Nephron progenitor cell (in vitro differentiated cells): Measurements from ENCODE around the gene ARPC2.

Source experiments
- DNase-seq: peaks from one replicate; pipeline ENCODE4 v3.0.0; 2021
- H3K27ac Mint-ChIP-seq: 2 replicates; pipeline ENCODE4 v1.8.0; 2021; ENCODE audit warnings: mild to moderate bottlenecking, moderate library complexity, mixed read lengths
- H3K27me3 Mint-ChIP-seq: 2 replicates; pipeline ENCODE4 v1.8.0; 2021; ENCODE audit warnings: mild to moderate bottlenecking, low read depth, mixed read lengths; ENCODE audit not compliant: poor library complexity
- H3K36me3 Mint-ChIP-seq: 2 replicates; pipeline ENCODE4 v1.8.0; 2021; ENCODE audit warnings: low read depth, mixed read lengths
- H3K4me1 Mint-ChIP-seq: 2 replicates; pipeline ENCODE4 v1.8.0; 2021; ENCODE audit warnings: mixed read lengths
- H3K4me3 Mint-ChIP-seq: 2 replicates; pipeline ENCODE4 v1.8.0; 2021; ENCODE audit warnings: mild to moderate bottlenecking, moderate library complexity, mixed read lengths
- H3K9me3 Mint-ChIP-seq: 2 replicates; pipeline ENCODE4 v1.8.0; 2021; ENCODE audit warnings: mild to moderate bottlenecking, moderate library complexity, mixed read lengths
- CTCF ChIP-seq: fragments of 200-600 bp; sonication (generic); IDR thresholded peaks from 2 replicates; pipeline ENCODE4 v1.5.0; 2021; ENCODE audit warnings: antibody characterized with exemption

Gene ARPC2

DNA sequence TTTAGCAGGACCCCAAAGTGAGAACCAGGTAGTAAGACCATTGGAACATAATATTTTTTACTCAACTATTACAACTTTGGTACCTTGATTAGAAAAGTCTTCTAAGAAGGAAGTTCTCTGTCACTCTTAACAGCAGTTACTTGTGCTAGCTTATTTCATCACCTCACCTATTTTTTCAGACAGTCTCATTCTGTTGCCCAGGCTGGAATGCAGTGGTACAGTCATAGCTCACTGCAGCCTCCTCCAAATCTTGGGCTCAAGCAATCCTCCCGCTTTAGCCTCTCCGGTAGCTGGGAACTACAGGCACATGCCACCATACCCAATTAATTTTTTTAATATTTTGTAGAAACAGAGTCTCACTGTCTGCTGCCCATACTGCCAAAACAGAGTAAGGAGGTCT, 18.0 kb downstream of the ARPC2 start:
- H3K27ac Mint-ChIP-seq = peak overlapping the region; percentile 61
- H3K9me3 Mint-ChIP-seq = no peaks in the 10 kb centered on the region
- TF ChIP-seq CTCF = no peak
- no peaks in the 10 kb centered on the region for H3K27me3 Mint-ChIP-seq
- no peak for DNase-seq
- no peak overlapping the region for H3K4me3 Mint-ChIP-seq
- H3K4me1 Mint-ChIP-seq = no peaks in the 10 kb centered on the region
- peaks cover 73% of the 10 kb centered on the region for H3K36me3 Mint-ChIP-seq

- Mint-ChIP-seq H3K36me3 (peaks cover 71% of the 10 kb centered on the region), H3K27me3 (no peaks in the 10 kb centered on the region), H3K4me1 (no peaks in the 10 kb centered on the region), H3K4me3 (no peak overlapping the region), H3K27ac (no peak overlapping the region), H3K9me3 (no peaks in the 10 kb centered on the region)
- DNase-seq = no peak
- no peak for TF ChIP-seq CTCF
These were observed 19.8 kb downstream of the ARPC2 start for GRCh38 chr2:218236829-218237228.

- Mint-ChIP-seq H3K4me1 (no peaks in the 10 kb centered on the region), H3K4me3 (no peak overlapping the region), H3K9me3 (no peaks in the 10 kb centered on the region), H3K27ac (no peak overlapping the region), H3K27me3 (no peaks in the 10 kb centered on the region), H3K36me3 (peaks cover 66% of the 10 kb centered on the region)
- TF ChIP-seq CTCF = no peak
- no peak for DNase-seq
These were observed 21.9 kb downstream of the ARPC2 start for GRCh38 chr2:218238887-218239286.

DNA sequence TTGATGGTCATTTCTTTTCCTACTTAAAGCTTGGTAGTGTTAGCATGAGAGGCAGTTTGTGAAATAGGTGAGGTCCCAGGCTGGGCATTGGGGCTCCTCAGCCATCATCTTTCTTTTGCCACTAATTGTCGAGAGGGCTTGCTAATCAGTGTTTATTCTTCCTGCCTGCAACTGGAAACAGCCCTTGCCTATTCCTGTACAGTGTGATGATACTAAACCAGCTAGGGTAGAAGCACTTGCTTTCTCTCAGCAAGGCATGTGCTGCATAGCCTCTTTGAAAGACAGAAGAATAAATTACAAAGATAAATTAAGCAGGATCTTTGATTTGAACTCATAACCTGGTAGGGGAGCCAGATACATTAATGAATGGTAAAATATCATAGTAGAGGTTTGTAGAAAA, 27.2 kb downstream of the ARPC2 start:
- no peak overlapping the region for H3K27ac Mint-ChIP-seq
- H3K27me3 Mint-ChIP-seq = no peaks in the 10 kb centered on the region
- no peak for DNase-seq
- H3K9me3 Mint-ChIP-seq = no peaks in the 10 kb centered on the region
- no peaks in the 10 kb centered on the region for H3K4me1 Mint-ChIP-seq
- H3K4me3 Mint-ChIP-seq = no peak overlapping the region
- peaks cover 68% of the 10 kb centered on the region for H3K36me3 Mint-ChIP-seq
- TF ChIP-seq CTCF = no peak

DNA sequence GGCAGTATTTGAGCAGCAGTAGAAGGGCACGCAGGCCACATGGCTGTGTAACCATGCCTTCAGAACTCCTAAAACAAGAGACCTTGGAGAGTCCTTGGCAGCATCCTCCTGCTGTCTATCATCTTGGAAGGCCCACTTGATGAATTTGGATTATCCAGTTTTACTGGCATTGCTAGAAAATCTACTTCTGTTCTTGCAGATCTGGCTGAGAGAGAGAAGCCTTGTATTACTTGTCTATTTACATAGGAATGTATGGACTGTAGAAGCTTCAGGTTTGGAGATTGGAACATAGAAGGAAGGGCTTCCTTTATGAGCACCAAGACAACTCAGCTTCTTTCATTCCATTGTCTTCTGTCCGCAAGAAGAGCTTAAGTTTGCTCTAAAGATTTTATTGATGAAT, 27.7 kb downstream of the ARPC2 start:
- TF ChIP-seq CTCF = no peak
- no peak overlapping the region for H3K4me3 Mint-ChIP-seq
- peaks cover 68% of the 10 kb centered on the region for H3K36me3 Mint-ChIP-seq

DNA sequence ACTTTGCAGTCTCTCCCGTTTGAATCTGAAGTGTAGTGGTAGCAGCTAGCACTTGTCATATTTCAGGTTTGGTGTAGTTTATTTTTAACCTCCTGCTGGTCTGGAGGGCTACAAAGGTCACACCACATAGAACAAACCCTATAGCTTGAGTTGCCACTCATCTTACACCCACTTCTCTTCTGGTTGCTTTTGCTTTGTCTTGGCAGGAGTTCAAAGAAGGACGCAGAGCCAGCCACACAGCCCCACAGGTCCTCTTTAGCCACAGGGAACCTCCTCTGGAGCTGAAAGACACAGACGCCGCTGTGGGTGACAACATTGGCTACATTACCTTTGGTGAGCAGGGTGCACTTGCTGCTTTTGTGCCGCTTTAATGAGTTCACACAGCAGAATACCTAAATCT, 28.2 kb downstream of the ARPC2 start:
- Mint-ChIP-seq H3K27me3 (no peaks in the 10 kb centered on the region), H3K27ac (no peak overlapping the region), H3K36me3 (peaks cover 68% of the 10 kb centered on the region), H3K4me1 (no peaks in the 10 kb centered on the region), H3K4me3 (no peak overlapping the region), H3K9me3 (no peaks in the 10 kb centered on the region)
- DNase-seq = no peak
- TF ChIP-seq CTCF = no peak

More for the DNA sequence above, 27.7 kb downstream of the ARPC2 start:
- Mint-ChIP-seq H3K27ac (no peak overlapping the region), H3K9me3 (no peaks in the 10 kb centered on the region), H3K27me3 (no peaks in the 10 kb centered on the region), H3K4me1 (no peaks in the 10 kb centered on the region)
- no peak for DNase-seq
